Anterior cingulate cortex (tissue), 58 donors: ENCODE results near the gene RNF225.
"Not testable (repeated sequence)": the region's sequence is repeated elsewhere in the genome, so short reads cannot be mapped to it uniquely, and the experiment has no call there.

Experiments used
- DNase-seq, 58 donors: peaks; one replicate each; lab custom pipeline; 2025; lab: John Stamatoyannopoulos, UW

RNF225 gene

DNA sequence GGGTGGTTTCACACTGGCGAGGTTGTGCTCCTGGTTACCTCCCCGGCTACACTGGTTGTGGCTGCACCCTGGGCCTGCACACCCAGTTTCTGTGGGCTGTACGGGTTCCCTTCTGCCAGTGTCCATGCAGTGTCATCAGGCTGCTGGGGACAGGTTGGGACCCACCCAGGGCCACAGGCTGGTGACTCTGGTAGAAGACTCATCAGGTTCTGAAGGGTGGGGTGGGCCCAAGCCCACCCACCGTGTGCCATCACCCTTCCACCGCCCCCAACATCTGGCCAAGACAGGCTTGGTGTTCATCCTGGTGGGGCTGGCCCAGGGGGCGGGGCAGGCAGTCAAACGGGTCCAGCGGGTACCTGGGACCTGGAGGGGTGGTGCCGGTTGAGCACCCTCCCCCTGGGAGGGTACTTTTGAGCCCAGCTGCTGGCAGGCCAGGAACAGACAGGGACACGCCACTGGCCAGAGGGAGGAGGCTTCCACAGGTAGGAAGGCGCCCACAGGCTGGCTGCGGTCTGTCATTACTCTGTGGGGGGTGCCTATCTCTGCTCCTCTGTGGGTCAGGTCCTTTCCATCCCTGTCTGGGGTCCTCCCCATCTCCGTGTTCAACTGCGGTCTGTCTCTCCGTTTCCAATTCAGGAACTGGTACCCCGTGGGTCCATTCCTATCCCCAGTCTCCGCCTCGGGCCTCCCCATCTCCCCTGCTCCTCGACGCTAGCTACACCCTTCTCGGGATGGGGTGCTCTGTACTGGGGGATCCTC, at the start of gene RNF225:
Gene RNF225, plus strand, starts transcription at position 437 of the 759 bp plus-strand sequence. CDS start 434 bp downstream, outside the sequence.
- no peak for DNase-seq

- peak in 57 of 58 donors; percentile 19 to 84 (median 66) for DNase-seq
Observed at GRCh38 chr19:58346961-58347929, 48.2 kb upstream of the RNF225 start.

- DNase-seq = not testable (repeated sequence)
Observed at GRCh38 chr19:58348080-58348479, 47.4 kb upstream of the RNF225 start.

DNA sequence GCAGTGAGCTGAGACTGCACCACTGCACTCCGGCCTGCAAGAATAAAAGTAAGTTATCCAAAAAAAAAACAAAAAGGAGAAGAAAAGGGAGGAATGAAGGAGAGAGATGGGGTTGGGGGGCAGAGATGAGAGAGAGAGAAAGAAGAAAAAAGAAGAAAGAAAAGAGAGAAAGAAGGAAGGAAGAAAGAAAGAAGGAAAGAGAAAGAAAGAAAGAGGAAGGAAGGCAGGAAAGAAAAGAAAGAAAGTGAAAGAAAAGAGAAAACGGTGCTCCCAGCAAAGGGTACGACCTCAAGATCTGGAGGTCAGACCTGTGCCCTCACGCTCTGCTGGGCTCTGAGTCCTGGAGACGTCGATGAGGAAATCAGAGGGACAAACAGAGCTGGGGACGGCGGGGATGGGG, 45.9 kb upstream of the RNF225 start:
- no peak for DNase-seq

GRCh38 chr19:58350001-58350861, 45.2 kb upstream of the RNF225 start:
- DNase-seq = no peak

DNA sequence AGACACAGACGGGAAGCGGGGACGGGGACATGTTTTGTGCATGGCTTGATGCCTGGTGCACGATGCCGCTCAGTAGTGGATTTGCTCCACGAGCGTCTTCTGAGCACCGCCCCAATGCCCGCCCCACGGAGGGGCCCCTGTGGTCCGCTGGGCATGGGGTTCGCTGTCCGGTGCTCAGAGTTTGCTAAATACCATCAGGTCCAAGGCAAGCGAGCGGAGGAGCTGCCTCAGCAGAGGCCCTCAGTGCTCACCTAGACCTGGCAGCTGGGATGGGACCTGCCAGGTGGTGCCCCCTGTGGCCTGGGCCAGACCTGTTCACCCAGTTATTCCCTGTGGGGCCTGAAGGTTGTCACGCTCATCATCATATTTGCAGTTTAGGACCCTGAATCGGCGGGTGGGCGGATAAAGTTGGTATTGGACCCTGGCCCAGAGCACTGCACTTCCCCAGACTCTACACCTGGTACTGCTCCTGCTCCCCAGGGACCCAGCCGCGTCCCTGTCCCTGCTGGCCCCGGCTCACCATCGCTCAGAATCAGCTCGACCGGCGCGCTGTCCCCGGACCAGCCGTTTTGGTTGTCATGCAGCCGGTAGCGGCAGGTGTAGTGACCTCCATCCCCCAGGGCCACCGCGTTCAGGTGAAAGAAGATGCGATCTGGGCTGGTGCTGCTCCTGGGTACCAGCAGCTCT, 44.4 kb upstream of the RNF225 start:
- DNase-seq = no peak

GRCh38 chr19:58351558-58351878, 43.9 kb upstream of the RNF225 start:
- no peak for DNase-seq

DNA sequence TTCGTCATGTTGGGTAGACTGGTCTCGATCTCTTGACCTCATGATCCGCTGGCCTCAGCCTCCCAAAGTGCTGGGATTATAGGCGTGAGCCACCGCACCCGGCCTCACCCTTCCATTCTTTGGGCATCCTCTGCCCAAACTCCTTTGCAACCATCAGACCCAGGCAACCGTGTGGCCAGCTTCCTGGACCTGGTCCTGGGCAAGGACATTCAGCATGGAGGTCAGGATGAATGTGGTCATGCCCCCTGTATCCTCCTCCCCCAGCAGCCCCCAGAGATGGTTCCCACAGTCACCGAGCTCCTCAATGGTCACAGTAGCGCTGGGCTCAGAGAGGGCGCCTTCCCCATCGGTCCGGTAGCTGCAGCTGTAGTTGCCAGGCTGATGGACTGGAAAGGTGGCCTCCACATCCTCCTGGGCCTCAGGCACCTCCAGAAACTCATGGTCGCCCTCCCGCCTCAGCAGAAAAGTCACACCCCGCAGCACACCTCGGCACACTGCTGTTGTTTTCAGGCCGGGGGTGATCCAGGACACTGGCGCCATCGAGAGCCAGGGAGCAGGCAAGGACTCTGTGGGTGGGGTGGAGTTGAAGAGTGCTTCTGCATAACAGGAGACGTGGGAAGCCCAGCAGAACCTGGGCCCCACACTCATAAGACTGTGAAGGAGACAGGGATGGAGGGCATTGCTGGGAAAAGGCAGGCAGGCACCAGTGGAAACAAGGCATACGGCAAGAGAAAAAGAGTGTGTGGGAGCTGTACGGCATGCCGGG, 43.3 kb upstream of the RNF225 start:
- no peak for DNase-seq

- DNase-seq = no peak
Observed at GRCh38 chr19:58352760-58353671, 42.4 kb upstream of the RNF225 start, which contains the start of gene A1BG. TSS of gene A1BG (minus strand) at chr19:58353492. CDS start at chr19:58353437, 55 bp downstream.

DNA sequence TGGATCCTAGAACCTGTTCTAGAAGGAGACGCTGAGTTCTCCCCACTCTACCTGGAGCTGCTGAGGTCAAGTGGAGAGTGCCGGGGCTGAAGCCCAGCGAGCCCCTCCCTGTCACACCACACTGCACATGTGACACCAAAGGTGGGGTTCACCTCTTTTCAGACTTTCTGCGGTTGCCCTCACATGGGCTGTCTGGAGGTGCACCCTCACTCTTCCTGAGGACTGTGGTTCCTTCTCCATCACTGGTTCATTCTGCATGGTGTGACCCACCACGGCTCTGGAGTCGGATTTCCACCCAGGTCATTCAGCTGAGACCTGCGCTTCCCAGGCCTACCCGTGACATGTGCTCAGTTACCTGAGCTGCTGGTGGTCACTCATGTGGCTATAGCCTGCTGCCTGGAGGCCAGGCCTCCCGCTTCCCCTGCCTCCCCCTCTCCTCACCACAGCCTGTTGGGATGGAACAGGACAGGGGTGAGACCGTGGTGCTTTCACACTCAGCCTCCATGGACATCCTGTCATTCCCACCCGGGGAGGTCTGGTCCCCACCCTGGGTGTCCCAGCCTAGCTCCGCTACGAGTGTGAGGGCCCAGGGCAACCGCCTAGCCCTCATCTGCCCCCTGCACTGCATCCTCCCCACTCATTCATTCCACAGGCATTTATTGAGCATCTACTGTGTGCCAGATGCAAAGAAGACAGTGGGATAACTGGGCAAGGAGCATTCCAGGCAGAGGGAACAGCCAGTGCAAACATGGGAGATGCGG, 41.6 kb upstream of the RNF225 start:
- DNase-seq = no peak

DNA sequence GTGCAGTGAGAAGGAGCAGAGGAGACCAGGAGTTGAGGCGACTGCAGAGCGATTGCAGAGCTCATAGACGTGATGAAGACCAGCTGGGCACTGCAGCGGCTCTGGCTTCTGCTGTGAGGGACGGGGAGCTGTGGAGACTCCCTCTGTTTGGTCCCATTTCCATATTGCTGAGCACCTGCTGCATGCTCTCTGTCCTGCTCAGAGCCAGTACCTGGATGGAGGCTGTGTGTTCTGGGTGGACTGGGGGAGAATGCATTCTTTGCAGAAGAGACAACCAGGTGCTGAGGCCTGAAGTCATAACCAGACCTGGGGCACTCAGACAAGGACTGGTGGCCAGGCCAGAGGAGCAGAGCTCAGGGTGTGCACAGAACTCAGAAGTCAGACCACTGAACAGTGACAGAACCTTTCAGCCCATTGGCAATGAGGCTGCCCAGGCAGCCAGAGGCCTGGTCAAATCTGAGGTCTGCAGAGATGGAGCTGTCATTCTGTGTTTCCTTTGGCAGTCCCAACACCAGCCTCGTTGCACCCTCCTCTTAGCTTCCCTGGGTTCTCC, 40.9 kb upstream of the RNF225 start:
- no peak for DNase-seq

GRCh38 chr19:58355215-58355796, 40.1 kb upstream of the RNF225 start:
- no peak for DNase-seq

DNA sequence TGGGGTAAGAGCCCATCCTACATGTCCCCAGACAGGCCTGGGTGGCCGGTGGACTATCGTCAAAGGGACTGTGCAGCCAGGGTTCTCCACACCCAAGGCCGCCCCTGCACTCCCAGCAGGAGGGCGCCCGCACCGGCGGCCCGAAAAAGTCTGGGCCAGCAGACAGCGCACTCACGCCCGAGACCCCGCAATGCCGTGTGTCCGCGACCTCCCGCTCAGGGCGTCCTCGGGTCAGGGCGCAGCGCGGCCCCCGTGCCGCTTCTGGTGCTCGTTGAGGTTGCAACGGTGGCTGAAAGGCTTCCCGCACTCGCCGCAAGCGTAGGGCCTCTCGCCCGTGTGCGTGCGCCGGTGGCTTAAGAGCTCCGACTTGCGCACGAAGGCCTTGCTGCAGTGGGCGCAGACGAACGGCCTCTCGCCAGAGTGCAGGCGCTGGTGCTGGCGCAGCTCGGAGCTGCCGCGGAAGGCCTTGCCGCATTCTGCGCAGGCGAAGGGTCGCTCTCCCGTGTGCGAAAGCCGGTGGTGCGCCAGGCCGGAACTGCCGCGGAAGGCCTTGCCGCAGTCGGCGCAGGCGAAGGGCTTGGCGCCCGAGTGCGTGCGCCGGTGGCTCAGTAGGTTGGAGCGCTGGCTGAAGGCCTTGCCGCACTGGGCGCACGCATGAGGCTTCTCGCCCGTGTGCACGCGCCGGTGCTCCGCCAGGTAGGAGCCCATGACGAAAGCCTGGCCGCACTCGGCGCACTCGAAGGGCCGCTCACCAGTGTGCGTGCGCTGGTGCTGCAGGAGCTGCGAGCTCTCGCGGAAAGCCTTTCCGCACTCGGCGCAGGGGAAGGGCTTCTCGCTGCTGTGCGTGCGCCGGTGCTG, 39.3 kb upstream of the RNF225 start:
- no peak for DNase-seq

DNA sequence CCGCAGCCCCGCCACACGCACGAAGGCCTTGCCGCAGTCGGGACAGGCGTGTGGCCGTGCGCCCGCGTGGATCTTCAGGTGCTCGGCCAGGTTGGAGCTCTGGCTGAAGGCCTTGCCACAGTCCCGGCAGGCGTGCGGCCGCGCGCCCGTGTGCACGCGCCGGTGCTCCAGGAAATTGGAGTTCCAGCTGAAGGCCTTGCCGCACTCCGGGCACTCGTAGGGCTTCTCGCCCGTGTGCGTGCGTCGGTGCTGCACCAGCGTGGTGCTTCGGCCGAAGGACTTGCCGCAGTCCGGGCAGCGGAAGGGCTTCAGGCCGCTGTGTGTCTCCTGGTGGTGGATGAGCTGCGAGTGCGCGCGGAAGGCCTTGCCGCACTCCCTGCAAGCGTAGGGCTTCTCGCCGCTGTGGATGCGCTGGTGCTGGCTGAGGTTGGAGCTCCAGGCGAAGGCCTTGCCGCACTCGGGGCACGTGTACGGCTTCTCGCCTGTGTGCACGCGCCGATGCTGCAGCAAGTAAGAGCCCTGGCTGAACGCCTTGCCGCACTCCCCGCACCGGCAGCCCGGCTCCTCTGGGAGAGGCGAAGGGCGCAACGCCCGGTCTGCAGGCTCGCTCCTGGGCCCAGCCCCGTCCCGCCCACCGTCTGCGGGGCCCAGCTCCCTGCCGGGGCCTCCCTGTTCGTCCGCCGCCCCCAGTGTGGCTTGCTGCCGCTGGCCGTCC, 38.5 kb upstream of the RNF225 start:
- no peak for DNase-seq
